A673 (cell line): ENCODE results near the gene TSGA10IP.

Experiments
- CTCF ChIP-seq: fragments of 300-800, 200-600 bp; sonication (generic); conservative IDR thresholded peaks from 2 replicates; pipeline ENCODE4 v1.5.1; 2017; ENCODE audit warnings: low read depth, mild to moderate bottlenecking, antibody characterized with exemption, low read length, moderate library complexity, mixed read lengths
- EZH2 ChIP-seq: fragments of 200-600 bp; sonication (generic); IDR thresholded peaks from 2 replicates; pipeline ENCODE4 v1.6.1; 2017; ENCODE audit warnings: borderline replicate concordance, low read depth, mild to moderate bottlenecking, mixed read lengths, antibody characterized with exemption, low read length; ENCODE audit not compliant: poor library complexity, severe bottlenecking

GRCh38 chr11:66007201-66007634 lies 61.9 kb downstream of the TSGA10IP start:
- TF ChIP-seq CTCF = no peak
- TF ChIP-seq EZH2 = no peak
